Stimulated activated naive CD4-positive, alpha-beta T cell treated with Interleukin-2 at 50 U/mL for 16 hours (primary cell): ENCODE measurements around the gene RGS21.
"Not testable (repeated sequence)": the region's sequence is repeated elsewhere in the genome, so short reads cannot be mapped to it uniquely, and the experiment has no call there.

Experiments
- DNase-seq: peaks from one replicate; lab custom pipeline; 2025; lab: John Stamatoyannopoulos, UW

Gene RGS21

GRCh38 chr1:192316942-192317450, at the start of gene RGS21:
Gene RGS21 (plus strand): TSS chr1:192316992. CDS start chr1:192343037, 26,045 bp downstream.
- DNase-seq = no peak

- DNase-seq = no peak
Observed at GRCh38 chr1:192268468-192269052, 48.2 kb upstream of the RGS21 start.

- no peak for DNase-seq
Observed at GRCh38 chr1:192270398-192270797, 46.4 kb upstream of the RGS21 start.

- no peak for DNase-seq
Observed at GRCh38 chr1:192272732-192273131, 44.1 kb upstream of the RGS21 start.

- DNase-seq = no peak
Observed at GRCh38 chr1:192274588-192274987, 42.2 kb upstream of the RGS21 start.

- DNase-seq = no peak
Observed at GRCh38 chr1:192277635-192278034, 39.2 kb upstream of the RGS21 start.

GRCh38 chr1:192284927-192285326, 31.9 kb upstream of the RGS21 start:
- DNase-seq = no peak

- no peak for DNase-seq
Observed at GRCh38 chr1:192303029-192303428, 13.8 kb upstream of the RGS21 start.

- DNase-seq = not testable (repeated sequence)
Observed at GRCh38 chr1:192308314-192308713, 8.5 kb upstream of the RGS21 start.

GRCh38 chr1:192311281-192311680, 5.5 kb upstream of the RGS21 start:
- DNase-seq = no peak

GRCh38 chr1:192327997-192328396, 11.2 kb downstream of the RGS21 start:
- no peak for DNase-seq

GRCh38 chr1:192342842-192343241, 26.1 kb downstream of the RGS21 start:
- DNase-seq = no peak

- DNase-seq = no peak
Observed at GRCh38 chr1:192343344-192343743, 26.6 kb downstream of the RGS21 start.

GRCh38 chr1:192349314-192349713, 32.5 kb downstream of the RGS21 start:
- no peak for DNase-seq

- DNase-seq = no peak
Observed at GRCh38 chr1:192350356-192350755, 33.6 kb downstream of the RGS21 start.

- DNase-seq = no peak
Observed at GRCh38 chr1:192351550-192351949, 34.8 kb downstream of the RGS21 start.

- no peak for DNase-seq
Observed at GRCh38 chr1:192357924-192358323, 41.1 kb downstream of the RGS21 start.

- no peak for DNase-seq
Observed at GRCh38 chr1:192358402-192358801, 41.6 kb downstream of the RGS21 start.

- no peak for DNase-seq
Observed at GRCh38 chr1:192358822-192359221, 42.0 kb downstream of the RGS21 start.

GRCh38 chr1:192363177-192363576, 46.4 kb downstream of the RGS21 start:
- DNase-seq = no peak

GRCh38 chr1:192367436-192367835, 50.6 kb downstream of the RGS21 start:
- DNase-seq = no peak

GRCh38 chr1:192375306-192375705, 58.5 kb downstream of the RGS21 start:
- no peak for DNase-seq

- DNase-seq = no peak
Observed at GRCh38 chr1:192376374-192376773, 59.6 kb downstream of the RGS21 start.

- no peak for DNase-seq
Observed at GRCh38 chr1:192378276-192378675, 61.5 kb downstream of the RGS21 start.
